ENCODE results near the gene MIS18BP1.

MIS18BP1 gene

GRCh38 chr14:45212231-45212630, 40.8 kb downstream of the MIS18BP1 start:
- FAIRE-seq, result no peak
- TF ChIP-seq POLR2A (IDR thresholded peaks at IDR 0.05; ENCODE audit: low read depth, low read length), result no peak
- TF ChIP-seq POU2F2 (IDR thresholded peaks at IDR 0.05; ENCODE audit: low read depth, low read length), result no peak
- TF ChIP-seq TAF1 (IDR thresholded peaks at IDR 0.05; ENCODE audit: low read depth, low read length), result no peak
- TF ChIP-seq SPI1 (IDR thresholded peaks at IDR 0.05; ENCODE audit: low read depth, low read length), result no peak
- no peak for TF ChIP-seq PAX5 (IDR thresholded peaks at IDR 0.05; ENCODE audit: insufficient read depth, low read length, severe bottlenecking)
- no peak for TF ChIP-seq POLR2AphosphoS5 (IDR thresholded peaks at IDR 0.05; ENCODE audit: low read depth, low read length)
- DNase-seq (ENCODE audit: insufficient read length, low spot score), result no peak

DNA sequence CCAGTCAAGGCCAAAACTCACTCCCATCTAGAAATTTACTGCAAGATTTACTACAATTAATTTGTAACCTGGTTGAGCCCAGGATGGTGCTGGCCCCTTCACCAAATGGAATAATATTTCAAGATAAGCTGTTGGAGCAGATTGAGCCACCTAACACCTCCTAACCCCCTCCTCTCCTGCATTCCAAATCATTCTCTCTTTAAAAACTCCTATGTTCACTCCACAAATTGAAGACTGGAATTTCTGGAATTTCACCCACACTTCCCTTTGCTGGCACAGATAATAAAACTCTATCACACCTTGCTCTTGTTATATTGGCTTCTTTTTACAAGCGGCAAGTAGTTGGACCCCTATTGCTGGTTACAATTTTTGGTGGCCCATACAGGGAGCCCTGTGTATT, 41.7 kb downstream of the MIS18BP1 start:
- TF ChIP-seq POLR2AphosphoS5 (IDR thresholded peaks at IDR 0.05; ENCODE audit: low read depth, low read length) (no peak), PAX5 (IDR thresholded peaks at IDR 0.05; ENCODE audit: insufficient read depth, low read length, severe bottlenecking) (no peak), POU2F2 (IDR thresholded peaks at IDR 0.05; ENCODE audit: low read depth, low read length) (no peak), TAF1 (IDR thresholded peaks at IDR 0.05; ENCODE audit: low read depth, low read length) (no peak), POLR2A (IDR thresholded peaks at IDR 0.05; ENCODE audit: low read depth, low read length) (no peak), SPI1 (IDR thresholded peaks at IDR 0.05; ENCODE audit: low read depth, low read length) (no peak)
- FAIRE-seq, result no peak
- DNase-seq (ENCODE audit: insufficient read length, low spot score), result no peak

DNA sequence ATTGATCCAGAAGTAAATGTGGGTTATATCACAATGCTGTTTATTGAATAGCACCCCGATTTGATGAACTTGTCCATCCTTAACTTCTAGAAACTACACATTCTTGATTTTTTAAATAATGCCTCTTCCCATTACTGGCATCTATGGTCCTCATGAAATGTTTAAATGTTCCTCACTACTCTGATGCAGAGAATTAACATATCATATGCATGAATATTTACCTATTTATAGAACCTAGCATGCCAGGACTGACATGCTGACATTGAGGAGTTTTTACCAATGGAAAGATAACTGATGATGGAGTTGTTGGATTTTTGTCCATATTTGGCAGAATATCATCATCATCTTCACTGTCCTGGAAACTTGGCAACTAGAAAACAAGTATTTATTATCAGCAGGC, 42.8 kb downstream of the MIS18BP1 start:
- FAIRE-seq, result no peak
- no peak for DNase-seq (ENCODE audit: insufficient read length, low spot score)
- no peak for TF ChIP-seq POLR2AphosphoS5 (IDR thresholded peaks at IDR 0.05; ENCODE audit: low read depth, low read length)
- TF ChIP-seq PAX5 (IDR thresholded peaks at IDR 0.05; ENCODE audit: insufficient read depth, low read length, severe bottlenecking), result no peak
- no peak for TF ChIP-seq SPI1 (IDR thresholded peaks at IDR 0.05; ENCODE audit: low read depth, low read length)

- DNase-seq (ENCODE audit: insufficient read length, low spot score) (no peak), FAIRE-seq (no peak)
- TF ChIP-seq POLR2A (IDR thresholded peaks at IDR 0.05; ENCODE audit: low read depth, low read length) (no peak), TAF1 (IDR thresholded peaks at IDR 0.05; ENCODE audit: low read depth, low read length) (no peak), POLR2AphosphoS5 (IDR thresholded peaks at IDR 0.05; ENCODE audit: low read depth, low read length) (no peak), POU2F2 (IDR thresholded peaks at IDR 0.05; ENCODE audit: low read depth, low read length) (no peak), PAX5 (IDR thresholded peaks at IDR 0.05; ENCODE audit: insufficient read depth, low read length, severe bottlenecking) (no peak), SPI1 (IDR thresholded peaks at IDR 0.05; ENCODE audit: low read depth, low read length) (no peak)
These were observed 48.8 kb downstream of the MIS18BP1 start for GRCh38 chr14:45204241-45204640.

DNA sequence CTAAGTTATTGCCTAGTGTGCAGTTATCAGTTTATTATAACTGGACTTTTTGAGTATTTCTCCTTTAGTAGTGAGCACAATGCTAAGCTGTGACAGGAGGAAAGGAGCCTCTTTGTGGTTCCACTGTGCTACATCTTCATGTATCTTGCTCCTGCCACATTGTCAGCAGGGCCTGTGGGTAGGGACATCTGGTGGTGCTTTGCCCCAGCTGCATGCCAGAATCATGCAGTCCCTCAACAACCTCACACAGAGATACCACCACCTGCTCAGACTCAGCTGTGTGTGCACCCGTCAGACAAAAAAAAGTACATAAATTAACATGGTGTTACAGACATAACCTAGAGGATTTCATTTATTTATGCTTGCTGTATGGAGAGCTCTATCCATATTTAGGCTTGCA, 51.1 kb downstream of the MIS18BP1 start:
- DNase-seq (ENCODE audit: insufficient read length, low spot score), result no peak
- peak; percentile 67 for FAIRE-seq
- TF ChIP-seq PAX5 (IDR thresholded peaks at IDR 0.05; ENCODE audit: insufficient read depth, low read length, severe bottlenecking), result no peak
- no peak for TF ChIP-seq TAF1 (IDR thresholded peaks at IDR 0.05; ENCODE audit: low read depth, low read length)

- no peak for DNase-seq (ENCODE audit: insufficient read length, low spot score)
- peak; percentile 16 for FAIRE-seq
- TF ChIP-seq POLR2A (IDR thresholded peaks at IDR 0.05; ENCODE audit: low read depth, low read length) (no peak), SPI1 (IDR thresholded peaks at IDR 0.05; ENCODE audit: low read depth, low read length) (no peak)
These were observed 53.8 kb downstream of the MIS18BP1 start for GRCh38 chr14:45199230-45199629.

DNA sequence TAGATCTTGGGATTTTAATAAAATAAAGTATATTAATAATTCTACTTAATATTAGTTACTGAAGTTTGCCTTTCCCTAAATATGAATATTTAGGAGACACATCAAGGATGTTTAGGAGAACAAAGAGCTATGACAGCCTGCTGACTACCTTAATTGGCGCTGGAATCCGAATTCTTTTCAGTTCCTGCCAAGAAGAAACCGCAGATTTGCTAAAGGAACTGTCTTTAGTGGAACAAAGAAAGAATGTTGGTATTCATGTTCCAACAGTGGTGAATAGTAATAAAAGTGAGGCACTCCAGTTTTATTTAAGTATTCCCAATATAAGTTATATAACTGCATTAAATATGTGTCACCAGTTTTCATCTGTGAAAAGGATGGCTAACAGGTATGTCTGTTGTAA, 54.5 kb downstream of the MIS18BP1 start:
- FAIRE-seq (no peak), DNase-seq (ENCODE audit: insufficient read length, low spot score) (no peak)
- no peak for TF ChIP-seq PAX5 (IDR thresholded peaks at IDR 0.05; ENCODE audit: insufficient read depth, low read length, severe bottlenecking)
- TF ChIP-seq POLR2AphosphoS5 (IDR thresholded peaks at IDR 0.05; ENCODE audit: low read depth, low read length), result no peak
- TF ChIP-seq POU2F2 (IDR thresholded peaks at IDR 0.05; ENCODE audit: low read depth, low read length), result no peak
- no peak for TF ChIP-seq TAF1 (IDR thresholded peaks at IDR 0.05; ENCODE audit: low read depth, low read length)
- no peak for TF ChIP-seq POLR2A (IDR thresholded peaks at IDR 0.05; ENCODE audit: low read depth, low read length)
- no peak for TF ChIP-seq SPI1 (IDR thresholded peaks at IDR 0.05; ENCODE audit: low read depth, low read length)

DNA sequence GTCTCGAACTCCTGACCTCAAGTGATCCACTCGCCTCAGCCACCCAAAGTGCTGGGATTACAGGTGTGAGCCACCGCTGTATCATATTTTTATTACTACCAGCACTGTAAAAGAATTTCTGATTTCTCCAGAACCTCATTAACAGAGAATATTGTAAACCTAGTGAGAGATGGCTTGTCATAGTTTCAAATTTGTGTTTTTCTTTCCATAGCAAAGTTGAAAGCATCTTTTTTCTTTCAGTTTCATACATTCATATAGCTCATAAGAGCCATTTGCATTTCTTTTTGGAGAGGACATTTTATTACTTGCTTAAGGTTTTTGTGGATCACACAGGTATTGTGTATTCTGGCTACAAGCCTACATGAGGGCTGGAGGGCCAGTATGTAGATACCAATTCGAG, 58.0 kb downstream of the MIS18BP1 start:
- FAIRE-seq (no peak), DNase-seq (ENCODE audit: insufficient read length, low spot score) (no peak)
- no peak for TF ChIP-seq POLR2A (IDR thresholded peaks at IDR 0.05; ENCODE audit: low read depth, low read length)
- TF ChIP-seq POLR2AphosphoS5 (IDR thresholded peaks at IDR 0.05; ENCODE audit: low read depth, low read length), result no peak
- no peak for TF ChIP-seq PAX5 (IDR thresholded peaks at IDR 0.05; ENCODE audit: insufficient read depth, low read length, severe bottlenecking)
- TF ChIP-seq SPI1 (IDR thresholded peaks at IDR 0.05; ENCODE audit: low read depth, low read length), result no peak
- no peak for TF ChIP-seq TAF1 (IDR thresholded peaks at IDR 0.05; ENCODE audit: low read depth, low read length)
- no peak for TF ChIP-seq POU2F2 (IDR thresholded peaks at IDR 0.05; ENCODE audit: low read depth, low read length)

DNA sequence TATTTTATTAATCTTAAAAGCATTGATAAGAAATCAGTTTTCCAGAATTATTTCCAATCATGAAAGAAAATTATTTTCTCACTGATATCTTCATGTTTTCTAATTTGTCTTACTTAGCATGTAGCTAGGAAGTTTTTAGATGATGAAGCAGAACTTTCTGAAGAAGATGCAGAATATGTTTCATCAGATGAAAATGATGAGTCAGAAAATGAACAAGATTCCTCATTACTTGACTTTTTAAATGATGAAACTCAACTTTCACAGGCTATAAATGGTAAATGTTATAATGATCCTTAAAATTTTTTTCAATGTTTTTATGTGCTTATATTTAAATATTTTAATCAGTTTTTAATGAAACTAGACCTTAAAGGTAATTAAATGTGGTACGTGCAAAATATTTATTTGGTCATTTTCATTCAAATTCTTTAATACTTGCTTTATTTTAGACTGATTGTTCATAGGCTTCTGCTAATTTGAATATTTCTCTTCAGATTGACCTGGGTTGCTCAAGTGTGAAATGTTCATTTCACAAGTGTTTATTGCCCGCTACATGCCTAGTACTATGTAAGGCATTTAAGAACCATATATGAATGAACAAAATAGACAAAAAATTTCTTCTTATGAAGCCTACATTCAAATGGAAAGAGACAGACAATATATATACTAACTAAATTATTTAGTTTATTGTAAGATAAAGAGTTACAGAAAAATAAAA, 67.7 kb downstream of the MIS18BP1 start:
- no peak for DNase-seq (ENCODE audit: insufficient read length, low spot score)
- TF ChIP-seq POLR2AphosphoS5 (IDR thresholded peaks at IDR 0.05; ENCODE audit: low read depth, low read length) (no peak), PAX5 (IDR thresholded peaks at IDR 0.05; ENCODE audit: insufficient read depth, low read length, severe bottlenecking) (no peak), POLR2A (IDR thresholded peaks at IDR 0.05; ENCODE audit: low read depth, low read length) (no peak), TAF1 (IDR thresholded peaks at IDR 0.05; ENCODE audit: low read depth, low read length) (no peak), POU2F2 (IDR thresholded peaks at IDR 0.05; ENCODE audit: low read depth, low read length) (no peak)
- FAIRE-seq, result no peak

- no peak for FAIRE-seq
- no peak for DNase-seq (ENCODE audit: insufficient read length, low spot score)
- TF ChIP-seq SPI1 (IDR thresholded peaks at IDR 0.05; ENCODE audit: low read depth, low read length) (no peak), POU2F2 (IDR thresholded peaks at IDR 0.05; ENCODE audit: low read depth, low read length) (no peak), POLR2A (IDR thresholded peaks at IDR 0.05; ENCODE audit: low read depth, low read length) (no peak), POLR2AphosphoS5 (IDR thresholded peaks at IDR 0.05; ENCODE audit: low read depth, low read length) (no peak), TAF1 (IDR thresholded peaks at IDR 0.05; ENCODE audit: low read depth, low read length) (no peak), PAX5 (IDR thresholded peaks at IDR 0.05; ENCODE audit: insufficient read depth, low read length, severe bottlenecking) (no peak)
These were observed 71.2 kb downstream of the MIS18BP1 start for GRCh38 chr14:45181806-45182205.

All from GM12891 (cell line).